Stomach smooth muscle (tissue), 2 donors: ENCODE measurements around the gene SOX8.

Experiments used
- H3K27ac ChIP-seq: one replicate; pipeline ENCODE4 v1.7.0; 2013; ENCODE audit warnings: mild to moderate bottlenecking, low read length, inconsistent platforms
- H3K27me3 ChIP-seq, 2 donors: one replicate each; pipeline ENCODE4 v1.7.0; 2013; ENCODE audit warnings: low read length in 2 of 2; ENCODE audit not compliant: insufficient read depth in 2 of 2, control insufficient read depth in 1 of 2
- H3K36me3 ChIP-seq, 2 donors: one replicate each; pipeline ENCODE4 v1.7.0; 2013; ENCODE audit warnings: low read length in 2 of 2; ENCODE audit not compliant: control insufficient read depth in 2 of 2, insufficient read depth in 2 of 2
- H3K4me1 ChIP-seq: one replicate; pipeline ENCODE4 v1.7.0; 2013; ENCODE audit warnings: low read length; ENCODE audit not compliant: control insufficient read depth, insufficient read depth
- H3K4me3 ChIP-seq, 2 donors: one replicate each; pipeline ENCODE4 v1.7.0; 2013; ENCODE audit warnings: low read length in 2 of 2
- H3K9ac ChIP-seq, 2 donors: one replicate each; pipeline ENCODE4 v1.7.0; 2013; ENCODE audit warnings: low read length in 2 of 2, mild to moderate bottlenecking in 1 of 2
- H3K9me3 ChIP-seq, 2 donors: one replicate each; pipeline ENCODE4 v1.7.0; 2013; ENCODE audit warnings: low read length in 2 of 2; ENCODE audit not compliant: control insufficient read depth in 2 of 2
- donor health status: healthy.
- donor health status: Pancreatic carcinoma.

The SOX8 gene

GRCh38 chr16:981695-982144 is at the start of gene SOX8:
TSS of gene SOX8 (plus strand) at chr16:981770. CDS start at chr16:981923, 153 bp downstream.
- Histone ChIP-seq H3K9ac (no peak within 1 kb of the TSS), H3K4me1 (peaks cover 24% of the 10 kb centered on the region), H3K36me3 (no peaks in the 10 kb centered on the region), H3K27ac (no peak within 1 kb of the TSS), H3K9me3 (no peaks in the 10 kb centered on the region), H3K27me3 (peaks cover 24 to 42% of the 10 kb centered on the region in 2 donors), H3K4me3 (peak within 1 kb of the TSS; percentile 25 to 69)

DNA sequence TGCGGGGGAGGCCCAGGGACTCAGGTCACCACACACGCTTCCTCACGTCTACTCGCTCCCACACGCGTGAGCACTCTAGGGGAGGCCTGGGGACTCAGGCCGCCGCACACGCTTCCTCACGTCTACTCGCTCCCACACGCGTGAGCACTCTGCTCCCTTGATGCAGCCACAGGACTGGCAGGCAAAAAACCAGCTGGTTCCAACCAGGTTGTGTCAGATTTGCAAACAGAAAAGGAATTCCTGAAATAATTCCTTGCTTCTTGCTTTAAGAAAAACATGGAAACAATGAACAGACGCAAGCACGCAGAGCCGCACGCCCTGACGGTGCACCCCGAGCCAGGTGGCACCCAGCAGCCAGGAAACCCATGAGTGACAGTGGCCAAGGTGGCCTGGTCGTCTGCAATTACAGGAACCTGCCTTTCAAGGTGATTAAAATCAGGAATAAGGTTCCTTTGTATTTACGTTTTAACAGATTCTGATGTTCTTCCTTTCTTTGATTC is 48.7 kb upstream of the SOX8 start:
- no peak overlapping the region for H3K27ac ChIP-seq
- H3K36me3 ChIP-seq = peaks cover 5 to 9% of the 10 kb centered on the region in 2 donors
- H3K9ac ChIP-seq = no peak overlapping the region
- no peaks in the 10 kb centered on the region for H3K27me3 ChIP-seq
- H3K9me3 ChIP-seq = no peaks in the 10 kb centered on the region
- no peaks in the 10 kb centered on the region for H3K4me1 ChIP-seq
- H3K4me3 ChIP-seq = no peak overlapping the region

DNA sequence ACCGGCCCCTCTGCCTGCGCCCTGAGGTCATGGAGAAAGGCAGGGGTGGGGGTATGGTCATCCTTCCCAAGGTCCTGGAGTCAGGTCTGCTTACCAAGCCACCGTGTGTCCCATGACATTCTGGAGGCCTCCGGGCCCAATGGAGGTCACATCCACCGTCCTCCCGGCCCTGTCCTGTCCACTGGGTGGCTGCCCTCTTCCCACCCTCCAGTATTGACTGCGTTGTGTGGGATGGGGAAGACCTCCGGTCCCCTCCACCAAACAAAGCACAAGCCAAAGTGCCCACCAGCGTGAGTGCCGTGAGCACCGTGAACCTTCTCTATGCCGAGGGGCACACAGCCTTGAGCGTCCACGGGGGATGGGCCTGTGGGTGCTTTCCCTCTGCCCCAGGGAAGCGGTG is 48.0 kb upstream of the SOX8 start:
- Histone ChIP-seq H3K4me1 (no peaks in the 10 kb centered on the region), H3K27me3 (no peaks in the 10 kb centered on the region), H3K36me3 (peaks cover 5 to 11% of the 10 kb centered on the region in 2 donors), H3K9ac (no peak overlapping the region), H3K9me3 (no peaks in the 10 kb centered on the region), H3K4me3 (no peak overlapping the region), H3K27ac (no peak overlapping the region)

DNA sequence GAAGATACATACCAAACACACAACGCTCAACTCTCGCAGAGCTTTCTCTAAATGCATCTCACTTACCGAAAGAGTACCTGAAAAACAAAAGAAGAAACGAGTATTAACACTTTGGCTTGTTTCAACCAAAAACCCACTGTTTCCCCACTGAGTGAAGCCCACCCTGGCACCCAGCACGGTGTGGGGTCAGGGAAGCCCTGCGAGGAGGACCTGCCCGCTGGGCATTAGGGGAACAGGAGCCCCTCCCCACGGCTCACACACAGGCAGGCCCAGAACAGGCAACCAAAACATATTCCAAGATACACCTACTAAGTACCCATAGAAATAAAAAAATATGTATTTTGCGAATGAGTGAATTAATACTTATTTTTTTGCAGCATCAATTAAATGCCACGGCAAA is 47.4 kb upstream of the SOX8 start:
- Histone ChIP-seq H3K9me3 (no peaks in the 10 kb centered on the region), H3K27ac (no peak overlapping the region), H3K9ac (no peak overlapping the region), H3K4me3 (no peak overlapping the region), H3K27me3 (no peaks in the 10 kb centered on the region), H3K4me1 (no peaks in the 10 kb centered on the region), H3K36me3 (peaks cover 5 to 12% of the 10 kb centered on the region in 2 donors)

- Histone ChIP-seq H3K4me3 (no peak overlapping the region), H3K27ac (no peak overlapping the region), H3K27me3 (no peaks in the 10 kb centered on the region), H3K4me1 (no peaks in the 10 kb centered on the region), H3K9ac (no peak overlapping the region), H3K36me3 (peaks cover 5 to 16% of the 10 kb centered on the region in 2 donors), H3K9me3 (no peaks in the 10 kb centered on the region)
These were observed 45.9 kb upstream of the SOX8 start for GRCh38 chr16:935684-936083.

GRCh38 chr16:937311-937710 is 44.3 kb upstream of the SOX8 start:
- no peak overlapping the region for H3K27ac ChIP-seq
- peaks cover 5 to 19% of the 10 kb centered on the region in 2 donors for H3K36me3 ChIP-seq
- peaks cover 0 to 11% of the 10 kb centered on the region in 2 donors for H3K9me3 ChIP-seq
- no peak overlapping the region for H3K4me3 ChIP-seq
- no peaks in the 10 kb centered on the region for H3K27me3 ChIP-seq
- no peak overlapping the region for H3K9ac ChIP-seq
- H3K4me1 ChIP-seq = no peaks in the 10 kb centered on the region

DNA sequence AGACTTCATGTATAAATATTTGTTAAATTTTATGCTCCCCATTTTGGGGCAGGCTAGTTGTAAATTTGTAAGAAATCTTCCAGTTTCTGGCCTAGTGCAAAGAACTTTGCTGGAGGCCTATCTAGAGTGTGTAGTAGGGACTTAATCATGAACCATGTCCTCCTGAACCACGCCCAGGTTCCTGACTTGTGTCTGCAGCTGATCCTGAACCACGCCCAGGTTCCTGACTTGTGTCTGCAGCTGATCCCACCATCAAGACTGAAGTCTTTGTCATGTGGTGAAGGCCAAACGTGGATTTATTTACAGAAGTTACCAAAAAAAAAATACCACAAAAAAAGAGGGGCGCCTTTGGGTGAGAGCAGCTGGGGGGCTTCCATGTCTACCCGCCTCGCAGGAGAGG is 43.8 kb upstream of the SOX8 start:
- Histone ChIP-seq H3K9me3 (peaks cover 0 to 14% of the 10 kb centered on the region in 2 donors), H3K4me3 (no peak overlapping the region), H3K27me3 (no peaks in the 10 kb centered on the region), H3K36me3 (peaks cover 5 to 20% of the 10 kb centered on the region in 2 donors), H3K9ac (no peak overlapping the region), H3K4me1 (no peaks in the 10 kb centered on the region), H3K27ac (no peak overlapping the region)

DNA sequence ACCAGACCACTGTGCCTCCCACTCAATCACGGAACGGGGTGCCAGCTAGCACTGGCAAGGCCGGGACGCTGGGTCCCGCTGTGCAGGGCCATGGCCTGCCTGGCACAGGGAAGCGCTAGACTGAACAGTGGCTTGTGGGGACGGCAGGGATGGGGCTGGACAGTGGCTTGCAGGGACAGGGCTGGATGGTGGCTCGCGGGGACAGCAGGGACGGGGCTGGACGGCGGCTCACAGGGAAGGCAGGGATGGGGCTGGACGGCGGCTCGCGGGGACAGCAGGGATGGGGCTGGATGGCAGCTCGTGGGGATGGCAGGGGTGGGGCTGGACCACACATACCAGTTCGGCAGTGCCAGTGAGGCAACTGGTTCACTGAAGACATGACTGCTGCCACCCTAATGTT is 43.4 kb upstream of the SOX8 start:
- Histone ChIP-seq H3K27me3 (no peaks in the 10 kb centered on the region), H3K27ac (no peak overlapping the region), H3K4me1 (no peaks in the 10 kb centered on the region), H3K9ac (no peak overlapping the region), H3K9me3 (peaks cover 0 to 16% of the 10 kb centered on the region in 2 donors), H3K36me3 (peaks cover 1 to 19% of the 10 kb centered on the region in 2 donors), H3K4me3 (no peak overlapping the region)

GRCh38 chr16:938752-939151 is 42.8 kb upstream of the SOX8 start:
- Histone ChIP-seq H3K27me3 (no peaks in the 10 kb centered on the region), H3K9ac (no peak overlapping the region), H3K36me3 (peaks cover 0 to 13% of the 10 kb centered on the region in 2 donors), H3K4me3 (no peak overlapping the region), H3K27ac (no peak overlapping the region), H3K9me3 (peaks cover 0 to 16% of the 10 kb centered on the region in 2 donors), H3K4me1 (no peaks in the 10 kb centered on the region)

DNA sequence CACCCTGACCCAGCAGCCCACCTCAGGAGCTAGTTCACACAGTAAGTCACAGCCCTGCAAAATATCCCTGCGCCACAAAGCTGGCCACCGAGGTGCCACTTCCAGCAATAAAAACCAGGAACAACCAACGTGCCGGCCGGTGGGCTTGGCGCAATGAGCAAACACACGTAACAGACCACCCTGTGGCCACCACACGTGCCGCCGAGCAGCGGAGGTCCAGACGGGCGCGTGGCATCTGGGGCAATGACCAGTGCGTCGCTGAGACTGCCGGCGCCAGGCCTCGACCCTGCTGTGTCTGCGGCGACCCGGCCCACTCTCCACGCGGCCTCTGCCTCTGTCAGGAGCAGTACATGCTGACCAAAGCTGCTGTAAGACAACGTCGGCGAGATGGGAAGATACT is 42.3 kb upstream of the SOX8 start:
- Histone ChIP-seq H3K9me3 (peaks cover 0 to 16% of the 10 kb centered on the region in 2 donors), H3K4me3 (no peak overlapping the region), H3K9ac (no peak overlapping the region), H3K27ac (no peak overlapping the region), H3K4me1 (no peaks in the 10 kb centered on the region), H3K27me3 (no peaks in the 10 kb centered on the region), H3K36me3 (peaks cover 0 to 11% of the 10 kb centered on the region in 2 donors)

- peaks cover 0 to 16% of the 10 kb centered on the region in 2 donors for H3K9me3 ChIP-seq
- no peak overlapping the region for H3K9ac ChIP-seq
- H3K27ac ChIP-seq = no peak overlapping the region
- no peak overlapping the region for H3K4me3 ChIP-seq
- no peaks in the 10 kb centered on the region for H3K4me1 ChIP-seq
- H3K36me3 ChIP-seq = peaks cover 0 to 11% of the 10 kb centered on the region in 2 donors
- no peaks in the 10 kb centered on the region for H3K27me3 ChIP-seq
These were observed 41.6 kb upstream of the SOX8 start for GRCh38 chr16:939941-940340.
